Mammary epithelial cell (primary cell): ENCODE data around the gene PRRG4.

ENCODE experiments used
- EZH2 ChIP-seq: IDR thresholded peaks from 2 replicates; pipeline ENCODE4 v1.6.1; 2012; ENCODE audit warnings: low read length, inconsistent platforms, borderline replicate concordance
- TF ChIP-seq, protein P1 (sequence below), 2 donors: IDR thresholded peaks in 1 of 2; conservative IDR thresholded peaks in 1 of 2; 2 replicates each; pipeline ENCODE4 v1.5.1; 2011 to 2012; ENCODE audit warnings: inconsistent platforms in 2 of 2, low read length in 2 of 2, mild to moderate bottlenecking in 2 of 2, control low read depth in 1 of 2, low read depth in 1 of 2; ENCODE audit not compliant: insufficient read depth in 1 of 2; ENCODE audit errors: extremely low read depth in 1 of 2

DNA sequence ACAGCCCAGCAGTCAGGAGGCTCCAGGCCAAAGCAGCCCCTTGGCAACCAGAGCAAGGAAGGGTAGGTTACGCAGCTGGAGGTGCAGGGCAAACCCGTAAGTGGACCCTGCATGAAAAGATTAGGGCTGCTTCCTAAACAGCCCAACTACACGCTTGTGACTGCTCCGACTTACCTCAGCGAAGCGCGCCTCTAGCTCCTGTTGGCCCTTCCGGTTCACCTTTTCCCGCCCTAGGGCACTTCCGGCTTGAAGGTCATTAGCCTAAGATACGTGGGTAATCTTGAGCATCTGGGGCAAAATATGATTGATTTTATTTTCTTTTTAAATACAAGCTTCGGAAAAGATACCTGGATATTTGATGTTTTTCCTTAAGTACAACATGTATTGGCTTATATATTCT is 35.3 kb upstream of the PRRG4 start, which contains the start of gene CCDC73:
- TF ChIP-seq, protein P1, sequence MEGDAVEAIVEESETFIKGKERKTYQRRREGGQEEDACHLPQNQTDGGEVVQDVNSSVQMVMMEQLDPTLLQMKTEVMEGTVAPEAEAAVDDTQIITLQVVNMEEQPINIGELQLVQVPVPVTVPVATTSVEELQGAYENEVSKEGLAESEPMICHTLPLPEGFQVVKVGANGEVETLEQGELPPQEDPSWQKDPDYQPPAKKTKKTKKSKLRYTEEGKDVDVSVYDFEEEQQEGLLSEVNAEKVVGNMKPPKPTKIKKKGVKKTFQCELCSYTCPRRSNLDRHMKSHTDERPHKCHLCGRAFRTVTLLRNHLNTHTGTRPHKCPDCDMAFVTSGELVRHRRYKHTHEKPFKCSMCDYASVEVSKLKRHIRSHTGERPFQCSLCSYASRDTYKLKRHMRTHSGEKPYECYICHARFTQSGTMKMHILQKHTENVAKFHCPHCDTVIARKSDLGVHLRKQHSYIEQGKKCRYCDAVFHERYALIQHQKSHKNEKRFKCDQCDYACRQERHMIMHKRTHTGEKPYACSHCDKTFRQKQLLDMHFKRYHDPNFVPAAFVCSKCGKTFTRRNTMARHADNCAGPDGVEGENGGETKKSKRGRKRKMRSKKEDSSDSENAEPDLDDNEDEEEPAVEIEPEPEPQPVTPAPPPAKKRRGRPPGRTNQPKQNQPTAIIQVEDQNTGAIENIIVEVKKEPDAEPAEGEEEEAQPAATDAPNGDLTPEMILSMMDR (conservative IDR thresholded peaks at IDR 0.05 in 1 of 2, IDR thresholded peaks at IDR 0.05 in 1 of 2; ENCODE audit: extremely low read depth in 1 of 2, insufficient read depth in 1 of 2, low read depth in 1 of 2, low read length in 2 of 2): no peak
- TF ChIP-seq EZH2: no peak
